ENCODE data around the gene SLC6A5. TPM values are rescaled to one million over a fixed set of nuclear protein-coding genes. Genes with fewer than 3 reads are reported as not detected.

SLC6A5 gene
- total RNA-seq, 4 donors from 2014 or later = not detected

DNA sequence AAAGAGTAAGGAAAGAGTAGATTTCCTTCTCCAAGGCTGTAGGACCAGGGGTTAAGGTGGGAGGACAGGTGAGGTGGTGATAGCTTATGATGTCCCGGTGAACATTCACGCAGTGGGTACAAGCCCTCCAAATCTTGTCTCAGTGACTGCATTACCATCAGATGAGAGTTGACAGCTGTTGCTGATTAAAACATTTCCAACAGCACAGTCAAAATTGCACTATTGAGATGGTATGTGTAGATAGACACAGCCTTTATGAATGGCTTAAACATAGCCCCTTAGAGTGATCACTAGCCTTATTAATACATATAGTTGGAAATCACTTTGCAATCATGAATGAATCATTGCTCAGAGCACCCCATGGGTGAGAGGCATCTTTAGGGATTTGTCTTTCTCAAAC is 77.2 kb downstream of the SLC6A5 start:
- H3K27ac ChIP-seq = no peak overlapping the region
- TF ChIP-seq, protein P1, sequence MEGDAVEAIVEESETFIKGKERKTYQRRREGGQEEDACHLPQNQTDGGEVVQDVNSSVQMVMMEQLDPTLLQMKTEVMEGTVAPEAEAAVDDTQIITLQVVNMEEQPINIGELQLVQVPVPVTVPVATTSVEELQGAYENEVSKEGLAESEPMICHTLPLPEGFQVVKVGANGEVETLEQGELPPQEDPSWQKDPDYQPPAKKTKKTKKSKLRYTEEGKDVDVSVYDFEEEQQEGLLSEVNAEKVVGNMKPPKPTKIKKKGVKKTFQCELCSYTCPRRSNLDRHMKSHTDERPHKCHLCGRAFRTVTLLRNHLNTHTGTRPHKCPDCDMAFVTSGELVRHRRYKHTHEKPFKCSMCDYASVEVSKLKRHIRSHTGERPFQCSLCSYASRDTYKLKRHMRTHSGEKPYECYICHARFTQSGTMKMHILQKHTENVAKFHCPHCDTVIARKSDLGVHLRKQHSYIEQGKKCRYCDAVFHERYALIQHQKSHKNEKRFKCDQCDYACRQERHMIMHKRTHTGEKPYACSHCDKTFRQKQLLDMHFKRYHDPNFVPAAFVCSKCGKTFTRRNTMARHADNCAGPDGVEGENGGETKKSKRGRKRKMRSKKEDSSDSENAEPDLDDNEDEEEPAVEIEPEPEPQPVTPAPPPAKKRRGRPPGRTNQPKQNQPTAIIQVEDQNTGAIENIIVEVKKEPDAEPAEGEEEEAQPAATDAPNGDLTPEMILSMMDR (IDR thresholded peaks at IDR 0.05) = no peak
- TF ChIP-seq POLR2A (IDR thresholded peaks at IDR 0.05) = no peak
- no peak for DNase-seq
- H3K27me3 ChIP-seq = no peaks in the 10 kb centered on the region
- H3K4me1 ChIP-seq = no peaks in the 10 kb centered on the region
- intact Hi-C loops (cut with DNase I; ENCODE audit: low total_unique reads) = no loop called here
- no peaks in the 10 kb centered on the region for H3K9me3 ChIP-seq
- no peaks in the 10 kb centered on the region for H3K36me3 ChIP-seq
- H3K4me3 ChIP-seq = no peak overlapping the region

DNA sequence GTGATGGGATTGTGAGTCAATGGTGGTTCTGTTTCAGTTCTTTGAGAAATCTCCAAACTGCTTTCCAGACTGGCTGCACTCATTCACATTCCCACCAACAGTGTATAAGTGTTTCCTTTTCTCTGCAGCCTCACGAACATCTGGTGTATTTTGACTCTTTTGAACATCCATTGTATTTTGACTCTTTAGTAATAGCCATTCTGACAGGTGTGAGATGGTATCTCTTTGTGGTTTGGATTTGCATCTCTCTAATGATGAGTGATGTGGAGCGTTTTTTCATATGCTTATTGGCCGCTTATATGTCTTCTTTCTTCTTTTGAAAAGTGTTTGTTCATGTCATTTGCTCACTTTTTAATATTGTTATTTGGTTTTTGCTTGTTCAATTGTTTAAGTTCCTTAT is 89.4 kb downstream of the SLC6A5 start:
- Histone ChIP-seq H3K27me3 (no peaks in the 10 kb centered on the region), H3K4me3 (no peak overlapping the region), H3K36me3 (no peaks in the 10 kb centered on the region), H3K4me1 (no peaks in the 10 kb centered on the region), H3K27ac (no peak overlapping the region), H3K9me3 (no peaks in the 10 kb centered on the region)
- intact Hi-C loops (cut with DNase I; ENCODE audit: low total_unique reads) = no loop called here
- no peak for TF ChIP-seq POLR2A (IDR thresholded peaks at IDR 0.05)
- DNase-seq = no peak

- Histone ChIP-seq H3K27ac (no peak overlapping the region), H3K9me3 (no peaks in the 10 kb centered on the region), H3K4me3 (no peak overlapping the region), H3K36me3 (no peaks in the 10 kb centered on the region), H3K27me3 (no peaks in the 10 kb centered on the region), H3K4me1 (no peaks in the 10 kb centered on the region)
- no peak for DNase-seq
- TF ChIP-seq POLR2A (IDR thresholded peaks at IDR 0.05) = no peak
- TF ChIP-seq, protein P1 (IDR thresholded peaks at IDR 0.05) = no peak
- intact Hi-C loops (cut with DNase I; ENCODE audit: low total_unique reads) = no loop called here
Observed at GRCh38 chr11:20707876-20708275, 108.5 kb downstream of the SLC6A5 start.

Other genes with a start within 250 kb of the SLC6A5 start
- 10 to 100 TPM in 2 of 4 donors, 1 to 10 TPM in 2; 2.7 to 17.8 (median 9.3) TPM for gene HTATIP2, start 235.9 kb upstream of the SLC6A5 start, total RNA-seq
- gene PRMT3, start 211.9 kb upstream of the SLC6A5 start, total RNA-seq = 10 to 100 TPM in 3 of 4 donors, 1 to 10 TPM in 1; 4.4 to 29.4 (median 15.7) TPM
- gene NELL1, start 70.0 kb downstream of the SLC6A5 start, total RNA-seq = 10 to 100 TPM in 1 of 4 donors, under 1 TPM in 1, not detected in 2; 0.34 to 25.1 TPM